Muscle layer of duodenum (tissue), 2 donors: ENCODE data around the gene TLE5.
"Not testable (repeated sequence)": the region's sequence is repeated elsewhere in the genome, so short reads cannot be mapped to it uniquely, and the experiment has no call there.

ENCODE experiments used
- H3K27ac ChIP-seq: one replicate; pipeline ENCODE4 v1.7.0; 2013; ENCODE audit warnings: mild to moderate bottlenecking, low read length
- H3K27me3 ChIP-seq: one replicate; pipeline ENCODE4 v1.7.0; 2013; ENCODE audit warnings: low read depth, mild to moderate bottlenecking, control low read depth, low read length
- H3K36me3 ChIP-seq, 2 donors: one replicate each; pipeline ENCODE4 v1.7.0; 2013; ENCODE audit warnings: low read length in 2 of 2, control low read depth in 1 of 2, mild to moderate bottlenecking in 1 of 2; ENCODE audit not compliant: insufficient read depth in 2 of 2, control insufficient read depth in 1 of 2
- H3K4me1 ChIP-seq, 2 donors: one replicate each; pipeline ENCODE4 v1.7.0; 2013; ENCODE audit warnings: low read length in 2 of 2, mild to moderate bottlenecking in 2 of 2, control low read depth in 1 of 2, moderate library complexity in 1 of 2; ENCODE audit not compliant: insufficient read depth in 2 of 2, control insufficient read depth in 1 of 2
- H3K4me3 ChIP-seq, 2 donors: one replicate each; pipeline ENCODE4 v1.7.0; 2013; ENCODE audit warnings: low read length in 2 of 2, low read depth in 1 of 2, mild to moderate bottlenecking in 1 of 2
- H3K9me3 ChIP-seq, 2 donors: one replicate each; pipeline ENCODE4 v1.7.0; 2013; ENCODE audit warnings: low read length in 2 of 2, control low read depth in 1 of 2, mild to moderate bottlenecking in 1 of 2; ENCODE audit not compliant: control insufficient read depth in 1 of 2
- donor health status: healthy.

Gene TLE5

DNA sequence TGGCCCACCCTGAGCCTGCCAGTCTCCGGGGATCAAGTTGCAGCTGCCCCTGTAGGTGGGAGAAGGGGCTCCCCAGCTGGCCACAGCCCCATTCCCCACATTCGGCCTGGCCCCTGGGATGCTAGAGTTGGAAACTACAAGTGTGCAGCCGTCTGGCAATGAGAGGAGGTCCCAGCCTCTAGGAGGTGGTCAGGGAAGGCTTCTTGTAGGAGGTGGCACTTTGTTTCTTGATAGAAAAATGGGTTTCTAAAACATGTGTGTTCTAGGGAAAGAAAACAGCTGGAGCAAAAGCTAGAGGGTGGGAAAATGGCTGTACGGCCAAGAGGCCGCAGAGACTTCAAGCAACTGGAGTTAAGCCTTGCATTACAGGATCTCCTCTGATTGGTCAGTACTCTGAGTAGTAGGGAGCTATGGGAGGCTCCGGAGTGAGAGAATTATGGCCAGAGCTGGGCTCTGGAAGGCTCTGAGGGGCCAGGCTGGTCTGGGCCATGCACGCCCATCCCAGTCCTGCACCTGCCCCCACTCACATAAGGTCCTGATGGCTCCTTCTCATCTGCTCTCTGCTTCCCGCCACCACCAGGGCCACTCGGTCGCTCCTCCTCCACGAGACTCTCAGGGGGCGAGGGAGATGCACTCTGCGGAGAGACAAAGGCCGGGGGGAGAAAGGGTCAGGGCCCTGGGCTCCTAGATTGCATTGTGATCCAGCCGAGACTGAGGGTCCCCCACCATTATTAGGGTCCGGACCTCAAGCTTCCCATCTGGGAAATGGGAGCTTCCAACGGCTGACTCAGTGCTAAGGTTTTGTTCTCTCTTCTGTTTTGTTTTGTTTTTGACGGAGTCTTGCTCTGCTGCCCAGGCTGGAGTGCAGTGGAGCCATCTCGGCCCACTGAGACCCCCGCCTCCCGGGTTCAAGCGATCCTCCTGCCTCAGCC is 46.9 kb downstream of the TLE5 start:
- Histone ChIP-seq H3K4me1 (peaks cover 0 to 3% of the 10 kb centered on the region in 2 donors), H3K9me3 (no peaks in the 10 kb centered on the region), H3K27ac (no peak overlapping the region), H3K27me3 (no peaks in the 10 kb centered on the region), H3K4me3 (no peak overlapping the region), H3K36me3 (peaks cover 0 to 29% of the 10 kb centered on the region in 2 donors)

DNA sequence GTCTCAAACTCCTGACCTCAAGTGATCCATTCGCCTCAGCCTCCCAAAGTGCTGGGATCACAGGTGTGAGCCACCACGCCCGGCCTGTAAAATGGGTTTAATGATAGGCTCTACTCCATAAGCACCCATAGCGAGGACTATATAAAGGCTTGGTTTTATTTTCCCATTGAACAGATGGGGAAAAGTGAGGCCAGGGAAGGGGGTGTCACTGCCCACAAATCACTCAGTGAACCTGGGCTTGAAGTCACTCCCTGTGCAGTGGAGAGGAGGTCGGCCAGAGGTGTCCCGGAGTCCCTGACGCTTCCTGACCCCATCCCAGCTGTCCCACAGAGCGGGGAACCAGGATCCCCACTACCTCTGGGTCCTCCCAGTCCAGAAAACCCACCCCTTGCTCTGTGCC is 48.2 kb downstream of the TLE5 start:
- no peak overlapping the region for H3K27ac ChIP-seq
- H3K36me3 ChIP-seq = peaks cover 0 to 31% of the 10 kb centered on the region in 2 donors
- no peaks in the 10 kb centered on the region for H3K27me3 ChIP-seq
- peaks cover 0 to 3% of the 10 kb centered on the region in 2 donors for H3K4me1 ChIP-seq
- no peaks in the 10 kb centered on the region for H3K9me3 ChIP-seq
- no peak overlapping the region for H3K4me3 ChIP-seq

DNA sequence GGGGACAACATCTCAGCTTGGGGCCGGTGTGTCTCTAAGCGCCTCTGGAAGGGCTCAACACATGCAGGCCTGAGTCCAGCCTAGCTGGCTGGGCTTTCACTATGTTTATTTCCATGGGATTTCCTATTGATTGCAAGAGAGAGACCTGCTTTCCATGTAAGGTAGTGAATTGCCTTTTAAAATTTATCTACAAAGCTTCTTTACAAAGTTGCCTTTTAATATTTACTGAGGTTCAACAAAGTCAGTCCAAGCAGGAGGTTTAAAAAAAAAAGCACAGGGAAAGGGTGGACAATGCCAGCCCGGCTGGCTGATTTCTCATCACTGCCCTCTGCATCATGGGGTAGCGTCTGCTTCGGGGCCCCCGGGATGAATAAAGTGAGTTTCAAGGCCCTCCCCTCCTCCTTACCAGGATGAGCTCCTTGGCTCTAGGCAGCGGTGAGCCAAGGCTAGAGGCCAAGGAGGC is 49.0 kb downstream of the TLE5 start:
- no peaks in the 10 kb centered on the region for H3K27me3 ChIP-seq
- H3K4me1 ChIP-seq = peaks cover 0 to 3% of the 10 kb centered on the region in 2 donors
- peaks cover 0 to 35% of the 10 kb centered on the region in 2 donors for H3K36me3 ChIP-seq
- no peak overlapping the region for H3K27ac ChIP-seq
- no peak overlapping the region for H3K4me3 ChIP-seq
- no peaks in the 10 kb centered on the region for H3K9me3 ChIP-seq

DNA sequence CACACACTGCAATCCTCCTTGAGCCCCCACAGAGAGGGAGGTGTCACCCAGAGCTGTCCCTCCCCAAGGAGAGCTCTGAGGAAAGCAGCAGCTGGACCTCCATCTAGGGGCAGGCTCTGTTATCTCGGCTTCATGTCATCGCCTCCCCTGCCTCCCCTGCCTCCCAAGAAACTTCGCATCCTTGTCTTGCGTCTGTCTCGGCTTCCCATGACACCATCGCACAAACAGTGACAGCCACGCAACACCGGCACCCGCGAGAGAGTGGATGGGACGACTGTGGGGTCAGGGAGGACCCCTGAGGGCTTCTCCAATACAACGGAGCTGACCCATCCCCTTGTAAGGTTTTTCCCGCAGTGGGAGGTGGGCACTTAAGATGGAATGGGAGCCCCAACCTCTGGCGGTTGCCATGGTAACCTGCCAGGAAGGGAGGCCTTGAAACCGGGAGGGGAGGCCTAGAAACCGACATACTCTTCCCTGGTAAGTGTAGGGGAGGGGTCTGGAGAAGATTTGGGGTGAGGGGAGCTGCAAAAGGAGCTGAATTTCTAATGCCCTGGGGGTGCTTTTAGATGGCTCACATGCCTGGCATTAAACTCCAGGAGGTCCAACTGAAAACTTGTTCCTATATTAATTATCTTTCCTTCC is 49.6 kb downstream of the TLE5 start:
- Histone ChIP-seq H3K4me3 (no peak overlapping the region), H3K4me1 (peaks cover 0 to 3% of the 10 kb centered on the region in 2 donors), H3K36me3 (peaks cover 0 to 35% of the 10 kb centered on the region in 2 donors), H3K9me3 (no peaks in the 10 kb centered on the region), H3K27ac (no peak overlapping the region), H3K27me3 (no peaks in the 10 kb centered on the region)

DNA sequence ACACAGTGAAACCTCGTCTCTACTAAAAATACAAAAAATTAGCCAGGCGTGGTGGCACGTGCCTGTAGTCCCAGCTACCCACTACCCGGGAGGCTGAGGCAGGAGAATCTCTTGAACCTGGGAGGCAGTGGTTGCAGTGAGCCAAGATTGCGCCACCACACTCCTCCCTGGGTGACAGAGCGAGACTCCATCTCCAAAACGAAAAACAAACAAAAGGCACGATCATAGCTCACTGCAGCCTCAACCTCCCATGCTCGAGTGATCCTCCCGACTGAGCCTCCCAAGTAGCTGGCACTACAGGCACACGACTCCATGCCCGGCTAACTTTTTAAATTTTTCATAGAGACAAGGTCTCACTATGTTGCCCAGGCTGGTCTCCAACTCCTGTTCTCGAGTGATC is 50.2 kb downstream of the TLE5 start:
- not testable (repeated sequence) for H3K9me3 ChIP-seq, H3K4me3 ChIP-seq, H3K27ac ChIP-seq, H3K4me1 ChIP-seq, H3K27me3 ChIP-seq
- H3K36me3 ChIP-seq = peaks cover 0 to 35% of the 10 kb centered on the region in 2 donors

DNA sequence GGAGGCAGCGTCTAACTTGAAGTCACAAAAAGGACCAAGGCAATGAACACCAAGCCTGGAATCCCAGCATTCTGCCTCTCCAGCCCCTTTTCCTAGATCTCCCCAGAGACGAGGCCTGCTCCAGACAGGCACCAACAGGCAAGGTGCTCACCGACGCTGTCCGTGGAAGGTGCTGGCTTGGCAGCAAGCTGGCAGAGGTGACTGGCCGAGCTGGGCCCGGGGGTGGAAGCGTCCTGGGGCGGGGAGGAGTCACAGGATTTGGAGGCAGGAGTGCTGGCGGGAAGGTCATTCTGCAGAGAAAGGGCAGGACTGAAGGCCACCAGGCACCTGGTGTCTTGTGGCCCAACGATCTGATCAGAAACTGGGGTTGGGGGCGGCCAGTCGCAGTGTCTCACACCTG is 51.4 kb downstream of the TLE5 start:
- Histone ChIP-seq H3K27me3 (no peaks in the 10 kb centered on the region), H3K36me3 (peaks cover 0 to 35% of the 10 kb centered on the region in 2 donors), H3K9me3 (no peaks in the 10 kb centered on the region)

DNA sequence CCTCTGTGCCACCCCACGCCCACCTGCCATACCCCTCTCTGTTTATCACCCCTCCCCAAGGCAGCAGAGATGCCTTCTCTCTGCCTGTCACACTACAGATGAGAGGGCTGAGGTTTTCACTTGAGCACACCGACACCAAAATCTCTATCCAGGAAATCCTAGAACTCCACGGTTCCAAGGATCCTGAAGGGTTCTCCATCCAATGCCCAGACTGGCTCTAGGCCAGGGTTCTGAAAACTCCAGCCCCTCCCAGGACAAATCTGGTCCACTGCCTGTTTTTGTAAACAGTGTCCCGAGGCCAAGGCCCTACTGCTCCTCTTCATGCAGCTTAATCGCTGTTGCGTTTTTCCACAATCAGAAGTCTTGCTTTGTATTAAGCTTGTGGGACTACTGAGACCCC is 53.3 kb downstream of the TLE5 start:
- Histone ChIP-seq H3K36me3 (peaks cover 0 to 42% of the 10 kb centered on the region in 2 donors), H3K4me3 (no peak overlapping the region), H3K27ac (no peak overlapping the region), H3K4me1 (peaks cover 0 to 3% of the 10 kb centered on the region in 2 donors), H3K9me3 (no peaks in the 10 kb centered on the region), H3K27me3 (no peaks in the 10 kb centered on the region)

More for the DNA sequence above, 51.4 kb downstream of the TLE5 start:
- no peak overlapping the region for H3K27ac ChIP-seq
- H3K4me3 ChIP-seq = no peak overlapping the region
- H3K4me1 ChIP-seq = peaks cover 0 to 3% of the 10 kb centered on the region in 2 donors

DNA sequence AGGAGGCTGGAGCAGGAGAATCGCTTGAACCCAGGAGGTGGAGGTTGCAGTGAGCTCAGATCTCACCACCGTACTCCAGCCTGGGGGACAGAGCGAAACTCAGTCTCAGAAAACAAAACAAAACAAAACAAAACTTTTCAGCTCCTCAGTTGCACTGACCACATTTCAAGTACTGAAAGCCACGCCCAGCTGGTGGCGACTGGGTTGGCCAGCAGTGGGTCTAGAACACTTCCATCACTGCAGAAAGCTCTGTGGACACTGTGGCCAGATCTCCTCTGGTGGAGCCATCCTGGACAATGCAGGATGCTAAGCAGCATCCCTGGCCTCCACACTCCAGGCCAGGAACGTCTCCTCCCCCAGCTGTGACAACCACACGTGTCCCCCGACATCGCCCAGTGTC is 54.3 kb downstream of the TLE5 start:
- Histone ChIP-seq H3K27me3 (no peaks in the 10 kb centered on the region), H3K36me3 (peaks cover 0 to 44% of the 10 kb centered on the region in 2 donors), H3K4me3 (no peak overlapping the region)

DNA sequence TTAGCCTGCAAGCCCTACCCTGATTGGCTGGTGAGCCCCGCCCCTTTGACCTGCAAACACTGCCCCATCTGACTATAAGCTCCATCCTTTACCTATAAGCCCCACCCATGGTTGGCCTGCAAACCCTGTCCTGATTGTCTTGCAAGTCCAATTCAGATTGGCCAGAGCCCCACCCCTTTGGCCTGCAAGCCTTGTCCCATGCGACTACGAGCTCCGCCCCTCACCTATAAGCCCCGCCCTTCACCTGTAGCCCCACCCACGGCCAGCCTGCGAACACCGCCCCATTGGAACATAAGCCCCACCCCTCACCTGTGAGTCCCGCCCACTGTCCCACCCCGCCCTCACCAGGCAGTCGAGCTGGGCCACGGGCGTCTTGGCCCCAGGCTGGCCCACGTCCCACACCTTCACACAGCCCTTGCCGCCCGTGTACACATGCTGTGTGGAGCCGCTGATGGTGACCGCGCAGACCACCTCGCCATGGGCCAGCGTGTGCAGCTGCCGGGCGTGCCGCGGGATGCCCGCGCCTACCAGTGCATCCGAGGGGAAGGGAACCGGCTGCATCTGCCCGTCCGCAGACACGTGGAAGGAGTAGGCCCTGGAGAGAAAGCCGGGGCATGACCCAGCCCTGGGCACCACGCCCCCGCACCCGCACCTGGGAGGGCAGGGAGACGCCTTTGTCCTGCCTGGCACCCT is 56.1 kb downstream of the TLE5 start:
- Histone ChIP-seq H3K36me3 (peaks cover 0 to 38% of the 10 kb centered on the region in 2 donors), H3K4me3 (no peak overlapping the region), H3K27me3 (no peaks in the 10 kb centered on the region), H3K4me1 (no peaks in the 10 kb centered on the region), H3K9me3 (no peaks in the 10 kb centered on the region), H3K27ac (no peak overlapping the region)

More for the DNA sequence above, 54.3 kb downstream of the TLE5 start:
- Histone ChIP-seq H3K4me1 (no peaks in the 10 kb centered on the region), H3K9me3 (no peaks in the 10 kb centered on the region), H3K27ac (no peak overlapping the region)

DNA sequence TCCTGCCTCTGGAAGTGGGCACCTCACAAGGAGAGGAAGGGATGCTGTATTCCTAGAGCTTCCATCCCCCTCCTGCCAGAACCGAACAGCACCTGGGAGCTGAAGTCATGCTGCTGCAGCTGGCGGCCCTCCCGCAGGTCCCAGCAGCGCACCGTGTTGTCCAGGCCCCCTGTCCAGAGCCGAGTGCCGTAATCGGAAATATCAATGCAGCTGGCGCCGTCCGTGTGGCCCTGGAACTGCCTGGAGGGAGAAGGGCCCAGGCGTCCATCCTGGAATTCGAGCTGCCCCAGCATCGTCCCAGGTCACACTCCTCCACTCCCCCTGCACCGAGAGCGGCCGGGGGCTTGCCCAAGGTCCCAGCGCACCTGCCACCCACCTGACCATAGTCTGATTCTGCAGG is 57.0 kb downstream of the TLE5 start:
- no peak overlapping the region for H3K4me3 ChIP-seq
- no peaks in the 10 kb centered on the region for H3K9me3 ChIP-seq
- no peaks in the 10 kb centered on the region for H3K27me3 ChIP-seq
- no peaks in the 10 kb centered on the region for H3K4me1 ChIP-seq
- peaks cover 0 to 36% of the 10 kb centered on the region in 2 donors for H3K36me3 ChIP-seq
- H3K27ac ChIP-seq = no peak overlapping the region

DNA sequence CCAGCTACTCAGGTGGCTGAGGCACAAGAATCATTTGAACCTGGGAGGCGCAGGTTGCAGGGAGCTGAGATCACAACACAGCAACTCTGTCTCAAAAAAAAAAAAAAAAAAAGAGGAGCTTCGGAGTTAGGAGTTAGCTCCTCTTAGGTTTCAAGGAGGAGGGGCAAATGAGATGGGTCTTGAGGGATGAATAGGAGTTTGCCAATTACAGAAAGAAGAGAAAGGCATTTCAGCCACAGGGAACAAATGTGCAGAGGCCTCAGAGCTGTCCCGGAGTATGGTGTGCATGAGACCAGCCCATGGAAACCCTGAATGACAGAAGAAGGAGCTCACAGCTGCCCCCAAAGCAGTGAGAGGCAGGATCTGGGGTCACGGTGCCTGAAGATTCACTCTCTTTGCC is 57.8 kb downstream of the TLE5 start:
- Histone ChIP-seq H3K36me3 (peaks cover 0 to 32% of the 10 kb centered on the region in 2 donors), H3K27ac (no peak overlapping the region), H3K27me3 (no peaks in the 10 kb centered on the region)

More for the DNA sequence above, 57.8 kb downstream of the TLE5 start:
- Histone ChIP-seq H3K4me1 (no peaks in the 10 kb centered on the region), H3K4me3 (no peak overlapping the region), H3K9me3 (no peaks in the 10 kb centered on the region)
